GM12878 (cell line): ENCODE measurements around the gene PF4V1. TPM values are rescaled to one million over a fixed set of nuclear protein-coding genes. Genes with fewer than 3 reads are reported as not detected.
"Not testable (repeated sequence)": the region's sequence is repeated elsewhere in the genome, so short reads cannot be mapped to it uniquely, and the experiment has no call there.

Source experiments
- ATAC-seq: fragments of 200-7000 bp; cut with Tn5 transposase; 3 replicates; pipeline ENCODE4 v1.9.1; 2020; ENCODE audit warnings: mild to moderate bottlenecking, moderate library complexity
- BruUV-seq: library from RNA; stranded (reverse); fragments of 400-500 nt; replicated peaks from 2 replicates; lab custom pipeline; 2021; lab: Mats Ljungman, UMichigan
- CTCF ChIA-PET: fragments of 300-600 bp; sonication (Branson Sonifier 250); formaldehyde crosslinking; extraction: SDS; loops from one replicate; lab custom pipeline; 2021; ENCODE audit warnings: inconsistent platforms; lab: Yijun Ruan, JAX
- POLR2A ChIA-PET: fragments of 350-600 bp; formaldehyde crosslinking; extraction: SDS; loops from one replicate; lab custom pipeline; 2021; ENCODE audit warnings: inconsistent platforms; lab: Charles Lee
- RAD21 ChIA-PET: fragments of 300-600 bp; sonication (Branson Sonifier 250); formaldehyde crosslinking; loops from one replicate; lab custom pipeline; 2023; ENCODE audit warnings: antibody characterized with exemption; ENCODE audit not compliant: unreplicated experiment; lab: Charles Lee
- SMC1A ChIA-PET: fragments of 300-600 bp; sonication (Branson Sonifier 250); formaldehyde crosslinking; loops from one replicate; lab custom pipeline; 2023; ENCODE audit not compliant: unreplicated experiment, uncharacterized antibody; lab: Charles Lee
- DNase-seq: peaks from one replicate; pipeline ENCODE4 v3.0.0-alpha.2; 2011; ENCODE audit warnings: low read depth, low spot score
- FAIRE-seq: peaks from 3 replicates; lab custom pipeline; 2011; peaks lifted over from hg19 to GRCh38; lab: Jason Lieb, UNC
- H2AFZ ChIP-seq: 2 replicates; pipeline ENCODE4 v1.6.0; 2011; ENCODE audit warnings: low read depth, low read length, control low read depth; ENCODE audit not compliant: control insufficient read depth
- H3K27ac ChIP-seq: 2 replicates; pipeline ENCODE4 v1.5.1; 2011; ENCODE audit warnings: control low read depth; ENCODE audit not compliant: control insufficient read depth, insufficient read depth
- H3K27me3 ChIP-seq, 2 experiments: replicated peaks in 1 of 2; 2 replicates each; pipeline versions ENCODE4 v1.6.0 to v1.6.1; 2011; ENCODE audit warnings: low read length in 1 of 2; ENCODE audit not compliant: control insufficient read depth in 2 of 2, insufficient read depth in 2 of 2
- H3K36me3 ChIP-seq, 2 experiments: 2 replicates each; pipeline ENCODE4 v1.5.1; 2011; ENCODE audit warnings: low read length in 1 of 2; ENCODE audit not compliant: control insufficient read depth in 2 of 2, insufficient read depth in 2 of 2
- H3K4me1 ChIP-seq: 2 replicates; pipeline ENCODE4 v1.6.1; 2011; ENCODE audit warnings: mild to moderate bottlenecking, low read length, moderate library complexity, mixed read lengths; ENCODE audit not compliant: control insufficient read depth, insufficient read depth
- H3K4me2 ChIP-seq: 2 replicates; pipeline ENCODE4 v1.6.0; 2011; ENCODE audit warnings: control low read depth; ENCODE audit not compliant: control insufficient read depth, insufficient read depth
- H3K4me3 ChIP-seq: fragments of 200-600 bp; sonication (generic); 2 replicates; pipeline ENCODE4 v1.5.1; 2016
- H3K79me2 ChIP-seq: 2 replicates; pipeline ENCODE4 v1.6.0; 2011; ENCODE audit warnings: low read length; ENCODE audit not compliant: control insufficient read depth, insufficient read depth
- H3K9ac ChIP-seq: 2 replicates; pipeline ENCODE4 v1.8.0; 2011; ENCODE audit warnings: low read length, control low read depth, mixed read lengths; ENCODE audit not compliant: control insufficient read depth, insufficient read depth
- H3K9me3 ChIP-seq: replicated peaks from 3 replicates; pipeline ENCODE4 v1.5.1; 2011; ENCODE audit warnings: mild to moderate bottlenecking, low read length; ENCODE audit not compliant: control insufficient read depth, insufficient read depth
- H4K20me1 ChIP-seq: 2 replicates; pipeline ENCODE4 v1.6.0; 2011; ENCODE audit not compliant: control insufficient read depth, insufficient read depth
- ATF3 ChIP-seq: IDR thresholded peaks from 2 replicates; pipeline ENCODE4 v1.6.1; 2011; ENCODE audit warnings: low read depth, mild to moderate bottlenecking, low read length, moderate library complexity, borderline replicate concordance; ENCODE audit errors: extremely low read depth
- CHD4 ChIP-seq: fragments of 200-600 bp; sonication (generic); IDR thresholded peaks from 2 replicates; pipeline ENCODE4 v1.6.1; 2016; ENCODE audit warnings: mild to moderate bottlenecking
- FOS ChIP-seq: IDR thresholded peaks from 3 replicates; pipeline ENCODE4 v1.6.1; 2011; ENCODE audit warnings: borderline replicate concordance; ENCODE audit not compliant: insufficient read length; ENCODE audit errors: extremely low read depth
- HDGF ChIP-seq: fragments of 450-650 bp; IDR thresholded peaks from 2 replicates; pipeline ENCODE4 v1.6.1; 2016; ENCODE audit warnings: antibody characterized with exemption
- KAT2A ChIP-seq: conservative IDR thresholded peaks from 2 replicates; pipeline ENCODE4 v1.6.1; 2011; ENCODE audit warnings: low read depth, low read length; ENCODE audit not compliant: control insufficient read depth
- MTA3 ChIP-seq: IDR thresholded peaks from 2 replicates; pipeline ENCODE4 v1.6.1; 2012; ENCODE audit warnings: low read length, inconsistent platforms, borderline replicate concordance
- PKNOX1 ChIP-seq: fragments of 450-650 bp; IDR thresholded peaks from 2 replicates; pipeline ENCODE4 v1.6.1; 2016; ENCODE audit warnings: mild to moderate bottlenecking
- WGBS: methylation state at CpG from one replicate; pipeline ENCODE4 v1.1.6; 2016; ENCODE audit warnings: low lambda C conversion rate; ENCODE audit not compliant: insufficient replicate concordance, insufficient coverage; ENCODE audit errors: missing lambda C conversion rate; 5-methylcytosine and 5-hydroxymethylcytosine counted together
- in situ Hi-C: fragments of 300-500 bp; cut with MboI; formaldehyde crosslinking; loops from 9 replicates; pipeline ENCODE4 v1.14.3; 2018; ENCODE audit warnings: mixed read lengths
- intact Hi-C: fragments of 100-400 bp; cut with micrococcal nuclease; formaldehyde crosslinking; loops from one replicate; pipeline ENCODE4 v1.14.2; 2022; ENCODE audit not compliant: unreplicated experiment
- polyA plus RNA-seq, 11 experiments: library from polyadenylated mRNA; depleted of rRNA in 4 of 11; unstranded in 6 of 11; stranded (reverse) in 5 of 11; fragments of >200 nt; fragmentation: Nextera tagmentation in 4 of 11; fragmentation: Illumina TruSeq in 1 of 11; extraction: Ambion mirVana in 4 of 11; extraction: Trizol in 1 of 11; gene quantifications; 1 replicate in 1 of 11; 2 replicates in 10 of 11; pipeline versions ENCODE4 v1.2.1 to v1.2.3, GENCODE V29; 2011 to 2016; ENCODE audit warnings: inconsistent platforms in 2 of 11, missing spikeins in 2 of 11, low read depth in 1 of 11
- total RNA-seq, 4 experiments: library from RNA; depleted of rRNA in 3 of 4; stranded (reverse); fragments of >200 nt in 3 of 4; fragmentation: Illumina TruSeq in 1 of 4; extraction: Trizol in 1 of 4; gene quantifications; 2 replicates each; pipeline versions ENCODE4 v1.2.1 to v1.2.3, GENCODE V29; 2013 to 2021

PF4V1 gene
- total and polyA plus RNA-seq, 10 of the 15 experiments (the other 5 are each of a cell fraction or from before 2014, with no cell fraction given): not detected

GRCh38 chr4:73897380-73898136, 44.5 kb downstream of the PF4V1 start:
- CTCF ChIA-PET: interaction anchor here (0.8 kb wide), 1 partner anchor 39 kb away, joined by 3 read pairs; no protein-coding TSS in a partner anchor
- no peak overlapping the region for H3K4me2 ChIP-seq

GRCh38 chr4:73899338-73899737, 46.2 kb downstream of the PF4V1 start:
- H2AFZ ChIP-seq, H4K20me1 ChIP-seq, intact Hi-C loops, ATAC-seq, RAD21 ChIA-PET, H3K4me2 ChIP-seq, FAIRE-seq, H3K4me3 ChIP-seq, SMC1A ChIA-PET, CTCF ChIA-PET, BruUV-seq, DNase-seq, H3K4me1 ChIP-seq, H3K9ac ChIP-seq, H3K36me3 ChIP-seq, in situ Hi-C loops, H3K27ac ChIP-seq, H3K27me3 ChIP-seq, H3K9me3 ChIP-seq, POLR2A ChIA-PET, H3K79me2 ChIP-seq: not testable (repeated sequence)
- 14% methylated on average over 3 of the region's 3 CpGs for WGBS

More at GRCh38 chr4:73897380-73898136, 44.5 kb downstream of the PF4V1 start:
- no peak for ATAC-seq
- DNase-seq: no peak
- H3K36me3 ChIP-seq: no peaks in the 10 kb centered on the region
- no TSS peak for BruUV-seq
- ChIA-PET RAD21 (no interaction called here), POLR2A (no interaction called here), SMC1A (interaction anchor here (1.0 kb wide), 1 partner anchor 14 kb away, joined by 3 read pairs; no protein-coding TSS in a partner anchor)
- no peaks in the 10 kb centered on the region for H4K20me1 ChIP-seq
- H2AFZ ChIP-seq: no peak overlapping the region
- 31% methylated on average over 4 of the region's 4 CpGs for WGBS
- TF ChIP-seq FOS (no peak), MTA3 (no peak), HDGF (no peak), PKNOX1 (no peak), KAT2A (no peak), ATF3 (no peak), CHD4 (no peak)
- H3K27ac ChIP-seq: no peak overlapping the region
- in situ Hi-C loops: no loop called here
- no peaks in the 10 kb centered on the region; a peak in 1 of 4 replicates for H3K27me3 ChIP-seq
- H3K9ac ChIP-seq: no peak overlapping the region
- intact Hi-C loops: no loop called here
- no peaks in the 10 kb centered on the region for H3K9me3 ChIP-seq
- no peaks in the 10 kb centered on the region for H3K79me2 ChIP-seq
- H3K4me1 ChIP-seq: no peaks in the 10 kb centered on the region
- no peak for FAIRE-seq
- no peak overlapping the region for H3K4me3 ChIP-seq
